Right lobe of liver (tissue), 4 donors: ENCODE results near the gene FBLIM1.

Experiments
- POLR2A ChIP-seq: fragments of 450-650 bp; IDR thresholded peaks from one replicate; pipeline ENCODE4 v1.6.1; 2017; ENCODE audit warnings: antibody characterized with exemption, mild to moderate bottlenecking
- TF ChIP-seq, protein P1 (sequence below), 4 donors: fragments of 200-600 bp in 3 of 4; fragments of 450-650 bp in 1 of 4; IDR thresholded peaks; one replicate each; pipeline versions ENCODE4 v1.5.1 to v1.8.0; 2016 to 2022; ENCODE audit warnings: antibody characterized with exemption in 4 of 4, mild to moderate bottlenecking in 2 of 4
- donor health status: DM: no; HTN: no; CAD: no.
- donor health status: DM: no; HTN: no; CAD: no.
- donor health status: DM: no; HTN: yes; CAD: no.

GRCh38 chr1:15747378-15747777 lies 11.2 kb upstream of the FBLIM1 start:
- TF ChIP-seq, protein P1, sequence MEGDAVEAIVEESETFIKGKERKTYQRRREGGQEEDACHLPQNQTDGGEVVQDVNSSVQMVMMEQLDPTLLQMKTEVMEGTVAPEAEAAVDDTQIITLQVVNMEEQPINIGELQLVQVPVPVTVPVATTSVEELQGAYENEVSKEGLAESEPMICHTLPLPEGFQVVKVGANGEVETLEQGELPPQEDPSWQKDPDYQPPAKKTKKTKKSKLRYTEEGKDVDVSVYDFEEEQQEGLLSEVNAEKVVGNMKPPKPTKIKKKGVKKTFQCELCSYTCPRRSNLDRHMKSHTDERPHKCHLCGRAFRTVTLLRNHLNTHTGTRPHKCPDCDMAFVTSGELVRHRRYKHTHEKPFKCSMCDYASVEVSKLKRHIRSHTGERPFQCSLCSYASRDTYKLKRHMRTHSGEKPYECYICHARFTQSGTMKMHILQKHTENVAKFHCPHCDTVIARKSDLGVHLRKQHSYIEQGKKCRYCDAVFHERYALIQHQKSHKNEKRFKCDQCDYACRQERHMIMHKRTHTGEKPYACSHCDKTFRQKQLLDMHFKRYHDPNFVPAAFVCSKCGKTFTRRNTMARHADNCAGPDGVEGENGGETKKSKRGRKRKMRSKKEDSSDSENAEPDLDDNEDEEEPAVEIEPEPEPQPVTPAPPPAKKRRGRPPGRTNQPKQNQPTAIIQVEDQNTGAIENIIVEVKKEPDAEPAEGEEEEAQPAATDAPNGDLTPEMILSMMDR (IDR thresholded peaks at IDR 0.05) = no peak
- TF ChIP-seq POLR2A = no peak
